GM21526 (cell line): ENCODE results near the gene CCL1.
A peak's percentile ranks its signal among the peaks of the same experiment; 100 is the strongest.
"Not testable (repeated sequence)": the region's sequence is repeated elsewhere in the genome, so short reads cannot be mapped to it uniquely, and the experiment has no call there.

Source experiments
- ATAC-seq: cut with Tn5 transposase; IDR thresholded peaks from one replicate; pipeline ENCODE4 v1.9.1; 2021; ENCODE audit warnings: moderate library complexity; ENCODE audit not compliant: unreplicated experiment, low FRiP score

CCL1 gene

GRCh38 chr17:34361478-34362061 lies 1.5 kb downstream of the CCL1 start:
- ATAC-seq: peak; percentile 78

- ATAC-seq: no peak
These were observed 2.3 kb downstream of the CCL1 start for GRCh38 chr17:34360601-34361270.

DNA sequence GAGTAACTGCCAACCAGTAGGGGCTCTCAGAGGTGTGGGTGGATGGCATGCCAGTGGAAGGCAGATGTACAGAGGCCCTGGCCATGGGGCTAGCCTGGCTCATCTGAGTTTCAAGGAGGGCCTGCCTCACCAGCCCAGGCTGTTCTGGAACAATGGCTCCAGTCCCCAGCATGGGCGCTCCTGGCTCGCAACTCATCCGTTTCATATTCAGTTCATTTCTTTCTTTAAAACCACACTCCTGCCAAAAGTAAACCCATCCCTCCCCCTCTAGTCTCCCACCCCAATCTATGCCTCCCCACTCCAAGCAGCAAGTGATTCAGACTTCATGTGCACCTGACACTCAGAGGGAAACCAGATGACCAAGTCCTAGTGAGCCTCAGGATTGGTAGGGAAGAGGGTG lies 4.4 kb downstream of the CCL1 start:
- ATAC-seq: no peak

- no peak for ATAC-seq
These were observed 5.6 kb downstream of the CCL1 start for GRCh38 chr17:34357398-34357797.

- no peak for ATAC-seq
These were observed 6.8 kb downstream of the CCL1 start, which contains the start of gene CCL13 for GRCh38 chr17:34356194-34356593. Gene CCL13 (plus strand): TSS chr17:34356480. CDS start chr17:34356527, 47 bp downstream.

GRCh38 chr17:34354637-34355036 lies 8.4 kb downstream of the CCL1 start:
- ATAC-seq: no peak

- no peak for ATAC-seq
These were observed 10.8 kb downstream of the CCL1 start for GRCh38 chr17:34352191-34352590.

DNA sequence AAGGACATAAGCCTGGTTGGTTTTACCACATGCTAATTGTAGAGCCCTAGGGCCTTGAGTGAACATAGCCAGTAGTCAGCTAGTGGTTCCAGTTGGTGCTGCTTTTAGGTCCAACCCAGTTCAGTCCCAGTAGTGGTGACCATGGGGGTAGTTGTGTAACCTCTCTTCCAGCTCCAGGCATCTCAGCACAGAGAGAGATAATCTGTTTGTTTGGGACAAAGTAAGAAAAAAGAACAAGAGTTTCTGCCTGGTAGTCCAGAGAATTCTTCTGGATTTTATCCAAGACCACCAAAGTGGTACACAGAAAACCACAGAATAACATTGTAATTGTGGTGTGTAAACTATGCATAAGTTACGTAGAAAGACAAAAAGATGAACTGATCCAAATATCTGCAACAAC lies 11.9 kb downstream of the CCL1 start:
- ATAC-seq: no peak

DNA sequence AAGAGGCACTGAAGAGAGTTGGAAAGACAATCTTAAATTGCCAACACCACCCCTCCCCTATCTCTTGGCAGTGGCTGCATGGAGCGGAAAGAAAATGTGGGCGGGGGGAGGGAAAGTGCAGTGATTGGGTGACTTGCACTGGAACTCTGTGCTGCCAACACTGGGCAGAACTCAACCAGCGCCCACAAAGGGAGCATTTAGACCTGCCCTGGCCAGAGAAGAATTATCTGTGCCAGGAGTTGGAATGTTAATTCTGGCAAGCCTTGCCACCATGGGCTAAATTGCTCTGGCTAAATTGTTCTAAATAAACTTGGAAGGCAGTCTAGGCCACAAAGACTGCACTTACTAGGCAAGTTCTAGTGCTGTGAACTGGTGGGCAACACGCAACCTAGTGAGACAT lies 13.3 kb downstream of the CCL1 start:
- no peak for ATAC-seq

- ATAC-seq: no peak
These were observed 16.0 kb downstream of the CCL1 start for GRCh38 chr17:34347063-34347462.

GRCh38 chr17:34341916-34342315 lies 21.1 kb downstream of the CCL1 start:
- ATAC-seq: no peak

DNA sequence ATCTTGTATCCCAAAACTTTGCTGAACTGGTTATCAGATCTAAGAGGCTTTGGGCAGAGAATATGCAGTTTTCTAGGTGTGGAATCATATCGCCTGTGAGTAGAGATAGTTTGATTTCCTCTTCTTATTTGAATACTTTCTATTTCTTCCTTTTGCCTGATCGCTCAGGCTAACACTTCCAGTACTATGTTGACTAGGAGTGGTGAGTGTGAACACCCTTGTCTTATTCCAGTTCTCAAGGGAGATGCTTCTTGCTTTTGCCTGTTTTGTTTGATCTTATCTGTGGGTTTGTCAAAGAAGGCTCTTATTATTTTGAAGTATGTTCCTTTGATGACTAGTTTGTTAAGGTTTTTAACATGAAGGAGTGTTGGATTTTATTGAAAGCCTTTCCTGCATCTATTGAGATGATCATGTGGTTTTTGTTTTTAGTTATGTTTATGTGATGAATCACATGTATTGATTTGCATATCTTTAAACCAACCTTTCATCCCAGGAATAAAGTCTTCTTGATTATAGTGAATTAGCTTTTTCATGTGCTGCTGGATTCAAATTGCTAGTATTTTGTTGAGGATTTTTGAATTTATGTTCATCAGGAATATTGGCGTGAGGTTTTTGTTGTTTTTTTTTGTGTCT lies 23.8 kb downstream of the CCL1 start:
- no peak for ATAC-seq

GRCh38 chr17:34337701-34338100 lies 25.3 kb downstream of the CCL1 start:
- no peak for ATAC-seq

DNA sequence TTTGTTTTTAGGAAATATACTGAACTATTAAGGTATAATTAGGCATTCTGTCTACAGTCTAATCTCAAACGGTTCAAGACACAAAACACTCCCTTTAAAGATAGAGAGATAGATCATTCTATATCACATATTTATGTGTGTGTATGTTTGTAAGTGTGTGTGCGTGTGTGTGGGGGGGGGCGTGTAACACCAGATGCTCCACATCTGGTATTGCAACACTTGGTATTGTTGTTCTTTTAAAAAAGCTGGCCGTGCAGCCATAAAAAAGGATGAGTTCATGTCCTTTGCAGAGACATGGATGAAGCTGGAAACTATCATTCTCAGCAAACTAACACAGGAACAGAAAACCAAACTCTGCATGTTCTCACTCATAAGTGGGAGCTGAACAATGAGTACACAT lies 35.5 kb downstream of the CCL1 start:
- not testable (repeated sequence) for ATAC-seq

- no peak for ATAC-seq
These were observed 41.1 kb downstream of the CCL1 start for GRCh38 chr17:34321964-34322363.

DNA sequence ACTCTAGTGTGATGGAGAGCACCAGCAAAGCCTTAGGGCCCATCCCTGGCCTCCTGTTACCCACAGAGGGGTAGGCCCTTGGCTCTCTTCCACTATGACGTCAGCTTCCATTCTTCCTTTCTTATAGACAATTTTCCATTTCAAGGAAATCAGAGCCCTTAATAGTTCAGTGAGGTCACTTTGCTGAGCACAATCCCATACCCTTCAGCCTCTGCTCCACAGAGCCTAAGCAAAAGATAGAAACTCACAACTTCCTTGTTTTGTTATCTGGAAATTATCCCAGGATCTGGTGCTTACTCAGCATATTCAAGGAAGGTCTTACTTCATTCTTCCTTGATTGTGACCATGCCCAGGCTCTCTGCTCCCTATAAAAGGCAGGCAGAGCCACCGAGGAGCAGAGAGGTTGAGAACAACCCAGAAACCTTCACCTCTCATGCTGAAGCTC lies 44.0 kb downstream of the CCL1 start, which contains the start of gene CCL8:
Gene CCL8, plus strand, starts transcription at position 397 of the 445 bp plus-strand sequence. CDS start 67 bp downstream, outside the sequence.
- no peak for ATAC-seq

- ATAC-seq: no peak
These were observed 44.6 kb downstream of the CCL1 start for GRCh38 chr17:34318474-34318873.

- ATAC-seq: no peak
These were observed 48.8 kb downstream of the CCL1 start for GRCh38 chr17:34314279-34314678.

GRCh38 chr17:34313164-34313563 lies 49.9 kb downstream of the CCL1 start:
- ATAC-seq: no peak

DNA sequence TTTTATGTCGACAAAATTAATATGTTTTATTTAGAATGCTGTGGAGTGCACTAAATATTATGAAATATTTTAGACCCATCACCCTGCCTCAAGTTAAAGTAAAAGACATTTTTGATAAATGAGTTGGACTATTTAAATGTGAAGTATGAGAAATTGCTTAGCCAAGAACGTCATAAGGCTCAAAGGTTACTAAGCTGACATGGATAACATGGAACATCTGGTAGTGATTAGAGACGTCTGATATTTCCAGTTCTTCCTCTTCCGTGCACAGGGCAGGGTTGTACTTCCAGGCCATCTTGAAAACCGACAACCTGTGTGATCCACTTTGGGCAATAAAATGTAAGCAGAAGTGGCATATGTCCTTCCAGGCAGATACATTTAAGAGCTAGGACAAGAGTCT lies 51.0 kb downstream of the CCL1 start:
- ATAC-seq: no peak

DNA sequence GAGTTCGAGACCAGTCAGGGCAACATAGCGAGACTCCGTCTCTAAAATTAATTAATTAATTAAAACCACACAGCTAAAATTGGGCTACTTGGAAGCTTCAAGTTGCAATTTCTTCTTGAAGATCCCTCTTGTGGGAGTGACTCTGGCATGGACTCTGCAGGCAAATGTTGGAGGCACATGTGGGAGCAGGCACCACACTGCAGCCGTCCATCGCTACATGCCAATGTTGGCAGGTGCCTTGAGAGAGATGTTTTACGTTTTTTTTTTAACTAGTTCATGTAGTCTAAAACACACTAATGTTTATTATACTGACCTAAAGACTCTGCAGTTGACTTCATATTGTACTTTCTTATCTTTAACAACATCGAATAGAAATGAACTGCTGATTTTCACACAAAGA lies 51.7 kb downstream of the CCL1 start:
- no peak for ATAC-seq
